ENCODE data around the gene UMAD1.

- TF ChIP-seq, protein P1, sequence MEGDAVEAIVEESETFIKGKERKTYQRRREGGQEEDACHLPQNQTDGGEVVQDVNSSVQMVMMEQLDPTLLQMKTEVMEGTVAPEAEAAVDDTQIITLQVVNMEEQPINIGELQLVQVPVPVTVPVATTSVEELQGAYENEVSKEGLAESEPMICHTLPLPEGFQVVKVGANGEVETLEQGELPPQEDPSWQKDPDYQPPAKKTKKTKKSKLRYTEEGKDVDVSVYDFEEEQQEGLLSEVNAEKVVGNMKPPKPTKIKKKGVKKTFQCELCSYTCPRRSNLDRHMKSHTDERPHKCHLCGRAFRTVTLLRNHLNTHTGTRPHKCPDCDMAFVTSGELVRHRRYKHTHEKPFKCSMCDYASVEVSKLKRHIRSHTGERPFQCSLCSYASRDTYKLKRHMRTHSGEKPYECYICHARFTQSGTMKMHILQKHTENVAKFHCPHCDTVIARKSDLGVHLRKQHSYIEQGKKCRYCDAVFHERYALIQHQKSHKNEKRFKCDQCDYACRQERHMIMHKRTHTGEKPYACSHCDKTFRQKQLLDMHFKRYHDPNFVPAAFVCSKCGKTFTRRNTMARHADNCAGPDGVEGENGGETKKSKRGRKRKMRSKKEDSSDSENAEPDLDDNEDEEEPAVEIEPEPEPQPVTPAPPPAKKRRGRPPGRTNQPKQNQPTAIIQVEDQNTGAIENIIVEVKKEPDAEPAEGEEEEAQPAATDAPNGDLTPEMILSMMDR (IDR thresholded peaks at IDR 0.05) = no peak
- TF ChIP-seq POLR2A (IDR thresholded peaks at IDR 0.05) = no peak
Observed at GRCh38 chr7:7698930-7699329, 58.4 kb downstream of the UMAD1 start.

Measured in testis (tissue), 2 donors.